ENCODE data around the gene APOL3. TPM values are rescaled to one million over a fixed set of nuclear protein-coding genes. Genes with fewer than 3 reads are reported as not detected.
A peak's percentile ranks its signal among the peaks of the same experiment; 100 is the strongest.

The APOL3 gene
- total RNA-seq, 1 experiment from 2014 or later = 3.2 TPM

- DNase-seq (ENCODE audit: low read depth, low spot score) (peak; percentile 17), ATAC-seq (peak; percentile 88)
- ChIA-PET CTCF (interaction anchor here (0.6 to 0.7 kb wide), 2 partner anchors 36 to 167 kb away, joined by 3 to 4 read pairs; no protein-coding TSS in a partner anchor), POLR2A (interaction anchor here (0.7 kb wide), 1 partner anchor 34 kb away, joined by 4 read pairs; no protein-coding TSS in a partner anchor)
- H3K9me3 ChIP-seq (ENCODE audit: control insufficient read depth, insufficient read depth, low read depth, low read length) = no peaks in the 10 kb centered on the region
- intact Hi-C loops (cut with micrococcal nuclease; ENCODE audit: unreplicated experiment) (loop anchor here (2.0 kb wide), 1 partner anchor 36 kb away; no protein-coding TSS in a partner anchor), in situ Hi-C loops (cut with HindIII; ENCODE audit: low pct_unique_long_range_greater_than_20kb, low sequenced_read_pairs) (no loop called here)
- no peaks in the 10 kb centered on the region for H3K27me3 ChIP-seq (ENCODE audit: control insufficient read depth, insufficient read depth, low read length)
- no peaks in the 10 kb centered on the region for H3K4me1 ChIP-seq (ENCODE audit: control insufficient read depth, insufficient read depth, low read length)
- H3K27ac ChIP-seq (ENCODE audit: low read length) = no peak overlapping the region
- TF ChIP-seq CTCF (IDR thresholded peaks at IDR 0.05) = peak; percentile 84
- no peak for TF ChIP-seq POLR2AphosphoS5 (IDR thresholded peaks at IDR 0.05; ENCODE audit: low read depth, low read length)
- no peak for TF ChIP-seq TCF7L2 (IDR thresholded peaks at IDR 0.05; ENCODE audit: low read depth, low read length)
- TF ChIP-seq REST (IDR thresholded peaks at IDR 0.05; ENCODE audit: insufficient read depth in 1 of 2, low read depth in 2 of 2, low read length in 1 of 2) = no peak
- no peak overlapping the region for H3K4me3 ChIP-seq (ENCODE audit: low read depth in 2 of 2, low read length in 2 of 2)
- no peaks in the 10 kb centered on the region for H3K36me3 ChIP-seq (ENCODE audit: control insufficient read depth, insufficient read depth, low read length)
- BruUV-seq (replicated peaks) = no TSS peak
These were observed 15.5 kb downstream of the APOL3 start for GRCh38 chr22:36144886-36145541.

- no peaks in the 10 kb centered on the region for H3K36me3 ChIP-seq (ENCODE audit: control insufficient read depth, insufficient read depth, low read length)
- ChIA-PET POLR2A (no interaction called here), CTCF (no interaction called here)
- TF ChIP-seq TCF7L2 (IDR thresholded peaks at IDR 0.05; ENCODE audit: low read depth, low read length) (no peak), POLR2AphosphoS5 (IDR thresholded peaks at IDR 0.05; ENCODE audit: low read depth, low read length) (no peak), CTCF (IDR thresholded peaks at IDR 0.05) (no peak), SIN3A (IDR thresholded peaks at IDR 0.05; ENCODE audit: borderline replicate concordance, insufficient read depth, low read depth, low read length) (no peak), REST (IDR thresholded peaks at IDR 0.05; ENCODE audit: insufficient read depth in 1 of 2, low read depth in 2 of 2, low read length in 1 of 2) (no peak)
- BruUV-seq (replicated peaks) = no TSS peak
- no peaks in the 10 kb centered on the region for H3K27me3 ChIP-seq (ENCODE audit: control insufficient read depth, insufficient read depth, low read length)
- no peaks in the 10 kb centered on the region for H3K4me1 ChIP-seq (ENCODE audit: control insufficient read depth, insufficient read depth, low read length)
- DNase-seq (ENCODE audit: low read depth, low spot score) (no peak), ATAC-seq (no peak)
- in situ Hi-C loops (cut with HindIII; ENCODE audit: low pct_unique_long_range_greater_than_20kb, low sequenced_read_pairs) (no loop called here), intact Hi-C loops (cut with micrococcal nuclease; ENCODE audit: unreplicated experiment) (loop anchor here (2.0 kb wide), 1 partner anchor 37 kb away; no protein-coding TSS in a partner anchor)
- no peak overlapping the region for H3K27ac ChIP-seq (ENCODE audit: low read length)
- no peak overlapping the region for H3K4me3 ChIP-seq (ENCODE audit: low read depth in 2 of 2, low read length in 2 of 2)
- H3K9me3 ChIP-seq (ENCODE audit: control insufficient read depth, insufficient read depth, low read depth, low read length) = no peaks in the 10 kb centered on the region
These were observed 16.6 kb downstream of the APOL3 start for GRCh38 chr22:36143956-36144355.
